Smooth muscle cell (in vitro differentiated cells): ENCODE results near the gene GJB6. TPM values are rescaled to one million over a fixed set of nuclear protein-coding genes. Genes with fewer than 3 reads are reported as not detected.
"Not testable (repeated sequence)": the region's sequence is repeated elsewhere in the genome, so short reads cannot be mapped to it uniquely, and the experiment has no call there.

Experiments used
- DNase-seq: peaks from one replicate; lab custom pipeline; 2025; ENCODE audit not compliant: unreplicated experiment; lab: John Stamatoyannopoulos, UW
- H2AFZ ChIP-seq: fragments of 200-600 bp; sonication (generic); 2 replicates; pipeline ENCODE4 v1.6.0; 2016; ENCODE audit warnings: antibody characterized with exemption, low read depth, mild to moderate bottlenecking
- H3F3A ChIP-seq: fragments of 200-600 bp; sonication (generic); 2 replicates; pipeline ENCODE4 v1.6.0; 2017; ENCODE audit warnings: antibody characterized with exemption, low read depth
- H3K27ac ChIP-seq: fragments of 200-600 bp; sonication (generic); 2 replicates; pipeline ENCODE4 v1.5.1; 2016; ENCODE audit warnings: low read depth, mild to moderate bottlenecking
- H3K27me3 ChIP-seq: fragments of 200-600 bp; sonication (generic); 2 replicates; pipeline ENCODE4 v1.6.1; 2016; ENCODE audit warnings: low read depth, mild to moderate bottlenecking
- H3K36me3 ChIP-seq: fragments of 200-600 bp; sonication (generic); 2 replicates; pipeline ENCODE4 v1.5.1; 2016; ENCODE audit warnings: low read depth
- H3K4me1 ChIP-seq: fragments of 200-600 bp; sonication (generic); 2 replicates; pipeline ENCODE4 v1.5.1; 2016; ENCODE audit warnings: low read depth
- H3K4me2 ChIP-seq: fragments of 200-600 bp; sonication (generic); 2 replicates; pipeline ENCODE4 v1.6.0; 2016; ENCODE audit warnings: mild to moderate bottlenecking
- H3K4me3 ChIP-seq: fragments of 200-600 bp; sonication (generic); 2 replicates; pipeline ENCODE4 v1.5.1; 2016; ENCODE audit warnings: mild to moderate bottlenecking
- H3K79me2 ChIP-seq: fragments of 200-600 bp; sonication (generic); 2 replicates; pipeline ENCODE4 v1.6.0; 2016; ENCODE audit warnings: low read depth, mild to moderate bottlenecking
- H3K9ac ChIP-seq: fragments of 200-600 bp; sonication (generic); 2 replicates; pipeline ENCODE4 v1.6.0; 2016; ENCODE audit warnings: low read depth
- H3K9me3 ChIP-seq: fragments of 200-600 bp; sonication (generic); replicated peaks from 2 replicates; pipeline ENCODE4 v1.5.1; 2016; ENCODE audit warnings: low read depth
- H4K20me1 ChIP-seq: fragments of 200-600 bp; sonication (generic); 2 replicates; pipeline ENCODE4 v1.6.0; 2016; ENCODE audit warnings: low read depth
- CTCF ChIP-seq: fragments of 200-600 bp; sonication (generic); IDR thresholded peaks from 2 replicates; pipeline ENCODE4 v1.5.1; 2017; ENCODE audit warnings: borderline replicate concordance, mild to moderate bottlenecking, antibody characterized with exemption; ENCODE audit not compliant: insufficient read depth, poor library complexity, severe bottlenecking
- WGBS: methylation state at CpG from one replicate; pipeline ENCODE4 v1.1.7; 2016; ENCODE audit warnings: low lambda C conversion rate; 5-methylcytosine and 5-hydroxymethylcytosine counted together
- polyA plus RNA-seq: library from polyadenylated mRNA; unstranded; fragments of >200 nt; fragmentation: Nextera tagmentation; extraction: Ambion mirVana; gene quantifications from 2 replicates; pipeline ENCODE4 v1.2.1, GENCODE V29; 2016
- total RNA-seq: library from RNA; depleted of rRNA; stranded (reverse); fragments of >200 nt; gene quantifications from 2 replicates; pipeline ENCODE4 v1.2.3, GENCODE V29; 2014

The GJB6 gene
- 35.3 and 55.6 TPM in 2 replicates for total RNA-seq
- polyA plus RNA-seq: 8.4 and 14.7 TPM in 2 replicates

GRCh38 chr13:20231839-20232555 lies at the start of gene GJB6:
TSS of gene GJB6 (minus strand) at chr13:20232319. CDS start at chr13:20223480, 8,839 bp downstream.
- Histone ChIP-seq H4K20me1 (no peaks in the 10 kb centered on the region), H3K4me2 (peak within 1 kb of the TSS; percentile 84), H3K27ac (no peak within 1 kb of the TSS), H3K79me2 (no peaks in the 10 kb centered on the region), H3K36me3 (no peaks in the 10 kb centered on the region), H3K4me1 (peaks cover 6% of the 10 kb centered on the region), H3K27me3 (peaks cover 60% of the 10 kb centered on the region), H3K4me3 (peak within 1 kb of the TSS; percentile 50), H2AFZ (peak within 1 kb of the TSS; percentile 39), H3F3A (no peaks in the 10 kb centered on the region), H3K9me3 (no peaks in the 10 kb centered on the region), H3K9ac (no peak within 1 kb of the TSS)
- TF ChIP-seq CTCF: no peak
- DNase-seq: no peak
- 4% methylated on average over 75 of the region's 85 CpGs for WGBS

- H3F3A ChIP-seq, H3K27ac ChIP-seq, H3K9ac ChIP-seq, H3K79me2 ChIP-seq, H3K27me3 ChIP-seq, H3K4me1 ChIP-seq, H4K20me1 ChIP-seq, H3K9me3 ChIP-seq, H3K36me3 ChIP-seq, H3K4me3 ChIP-seq, DNase-seq, H3K4me2 ChIP-seq, H2AFZ ChIP-seq: not testable (repeated sequence)
- 84% methylated on average over 5 of the region's 5 CpGs for WGBS
Observed at GRCh38 chr13:20276901-20277300, 44.8 kb upstream of the GJB6 start.

- Histone ChIP-seq H3K4me1 (no peaks in the 10 kb centered on the region), H3K36me3 (no peaks in the 10 kb centered on the region), H3F3A (no peaks in the 10 kb centered on the region), H3K4me2 (no peak overlapping the region), H3K9me3 (no peaks in the 10 kb centered on the region), H2AFZ (no peak overlapping the region), H3K27ac (no peak overlapping the region), H4K20me1 (no peaks in the 10 kb centered on the region), H3K4me3 (no peak overlapping the region), H3K27me3 (no peaks in the 10 kb centered on the region), H3K9ac (no peak overlapping the region), H3K79me2 (no peaks in the 10 kb centered on the region)
- TF ChIP-seq CTCF: no peak
- no peak for DNase-seq
- 79% methylated on average over 4 of the region's 4 CpGs for WGBS
Observed at GRCh38 chr13:20274466-20274865, 42.3 kb upstream of the GJB6 start.

GRCh38 chr13:20272588-20273171 lies 40.6 kb upstream of the GJB6 start:
- Histone ChIP-seq H3K4me3 (no peak overlapping the region), H4K20me1 (no peaks in the 10 kb centered on the region), H3K9ac (no peak overlapping the region), H3K4me1 (no peaks in the 10 kb centered on the region), H3K4me2 (no peak overlapping the region), H3K79me2 (no peaks in the 10 kb centered on the region), H3K36me3 (no peaks in the 10 kb centered on the region), H2AFZ (no peak overlapping the region), H3K27me3 (no peaks in the 10 kb centered on the region), H3F3A (no peaks in the 10 kb centered on the region), H3K27ac (no peak overlapping the region), H3K9me3 (no peaks in the 10 kb centered on the region)
- no peak for DNase-seq
- 74% methylated on average over 17 of the region's 17 CpGs for WGBS
- no peak for TF ChIP-seq CTCF
